IMR-90 (cell line): ENCODE measurements around the gene SLC43A2.

ENCODE experiments used
- BHLHE40 ChIP-seq: fragments of 150-350 bp; IDR thresholded peaks from 2 replicates; pipeline ENCODE4 v1.6.1; 2016; ENCODE audit warnings: mild to moderate bottlenecking, low read depth, low read length
- CEBPB ChIP-seq: IDR thresholded peaks from 2 replicates; pipeline ENCODE4 v1.6.1; 2012; ENCODE audit warnings: low read depth, low read length, improper control_type of control experiment
- CHD1 ChIP-seq: IDR thresholded peaks from 2 replicates; pipeline ENCODE4 v1.6.1; 2012; ENCODE audit warnings: low read depth, low read length, improper control_type of control experiment
- CTCF ChIP-seq: conservative IDR thresholded peaks from 2 replicates; pipeline ENCODE4 v1.5.1; 2012; ENCODE audit warnings: mild to moderate bottlenecking, low read depth, low read length, improper control_type of control experiment
- ELK1 ChIP-seq: fragments of 150-350 bp; IDR thresholded peaks from 2 replicates; pipeline ENCODE4 v1.6.1; 2016; ENCODE audit warnings: low read depth, mild to moderate bottlenecking, low read length, moderate library complexity, borderline replicate concordance
- FOS ChIP-seq: fragments of 150-350 bp; IDR thresholded peaks from 2 replicates; pipeline ENCODE4 v1.6.1; 2016; ENCODE audit warnings: low read depth, low read length
- MAFK ChIP-seq: IDR thresholded peaks from 2 replicates; pipeline ENCODE4 v1.6.1; 2012; ENCODE audit warnings: low read depth, low read length, improper control_type of control experiment
- MXI1 ChIP-seq: IDR thresholded peaks from 2 replicates; pipeline ENCODE4 v1.6.1; 2012; ENCODE audit warnings: low read depth, mild to moderate bottlenecking, low read length, moderate library complexity, borderline replicate concordance
- POLR2A ChIP-seq: IDR thresholded peaks from 2 replicates; pipeline ENCODE4 v1.6.1; 2012; ENCODE audit warnings: mild to moderate bottlenecking, low read depth, low read length
- RAD21 ChIP-seq: IDR thresholded peaks from 2 replicates; pipeline ENCODE4 v1.6.1; 2012; ENCODE audit warnings: low read length, improper control_type of control experiment
- RCOR1 ChIP-seq: IDR thresholded peaks from 2 replicates; pipeline ENCODE4 v1.6.1; 2012; ENCODE audit warnings: mild to moderate bottlenecking, low read length, improper control_type of control experiment; ENCODE audit not compliant: insufficient replicate concordance
- RFX5 ChIP-seq: IDR thresholded peaks from 2 replicates; pipeline ENCODE4 v1.8.0; 2012; ENCODE audit warnings: low read depth, mild to moderate bottlenecking, low read length, moderate library complexity
- SMC3 ChIP-seq: fragments of 150-350 bp; IDR thresholded peaks from 2 replicates; pipeline ENCODE4 v1.6.1; 2016; ENCODE audit warnings: low read depth, mild to moderate bottlenecking, antibody characterized with exemption, low read length, moderate library complexity
- USF2 ChIP-seq: fragments of 150-350 bp; IDR thresholded peaks from 2 replicates; pipeline ENCODE4 v1.6.1; 2017; ENCODE audit warnings: mild to moderate bottlenecking, antibody characterized with exemption, low read length, low read depth

GRCh38 chr17:1640329-1641064, 11.9 kb upstream of the SLC43A2 start:
- no peak for TF ChIP-seq POLR2A
- TF ChIP-seq CTCF: no peak
- TF ChIP-seq CHD1: no peak
- TF ChIP-seq FOS: no peak
- TF ChIP-seq BHLHE40: no peak
- no peak for TF ChIP-seq MAFK
- no peak for TF ChIP-seq ELK1
- TF ChIP-seq CEBPB: no peak
- no peak for TF ChIP-seq RFX5
- no peak for TF ChIP-seq MXI1
- TF ChIP-seq RCOR1: no peak
- TF ChIP-seq SMC3: no peak
- TF ChIP-seq RAD21: no peak
- no peak for TF ChIP-seq USF2
